Lower lobe of right lung (tissue), 2 donors: ENCODE data around the gene BAHCC1. TPM values are rescaled to one million over a fixed set of nuclear protein-coding genes. Genes with fewer than 3 reads are reported as not detected.

ENCODE experiments used
- ATAC-seq, 2 donors: fragments of 200-7000 bp; cut with Tn5 transposase; one replicate each; pipeline ENCODE4 v1.9.1; 2020 to 2022; ENCODE audit warnings: mild to moderate bottlenecking in 2 of 2, moderate library complexity in 2 of 2
- DNase-seq: peaks from one replicate; pipeline ENCODE4 v3.0.0-alpha.2; 2020
- H3K27ac ChIP-seq: fragments of 200-600 bp; one replicate; pipeline ENCODE4 v1.8.0; 2022
- H3K27me3 ChIP-seq: fragments of 200-600 bp; one replicate; pipeline ENCODE4 v1.8.0; 2022; ENCODE audit warnings: low read depth
- H3K36me3 ChIP-seq: fragments of 200-600 bp; one replicate; pipeline ENCODE4 v1.8.0; 2022; ENCODE audit warnings: mild to moderate bottlenecking
- H3K4me1 ChIP-seq: fragments of 200-600 bp; one replicate; pipeline ENCODE4 v1.8.0; 2022
- H3K4me3 ChIP-seq: fragments of 200-600 bp; one replicate; pipeline ENCODE4 v1.8.0; 2022; ENCODE audit warnings: mild to moderate bottlenecking
- H3K9me3 ChIP-seq: fragments of 200-600 bp; one replicate; pipeline ENCODE4 v1.8.0; 2022
- CTCF ChIP-seq: fragments of 200-600 bp; IDR thresholded peaks from one replicate; pipeline ENCODE4 v1.8.0; 2022; ENCODE audit warnings: antibody characterized with exemption, mild to moderate bottlenecking
- intact Hi-C: fragments of 100-400 bp; cut with DNase I; formaldehyde crosslinking; loops from one replicate; pipeline ENCODE4 v1.11.0; 2022
- total RNA-seq: library from RNA; stranded (reverse); fragmentation: NEBNext Ultra II Directional; extraction: Animal tissue kit (Norgen Biotek cat#: 25700); gene quantifications from one replicate; pipeline ENCODE4 v1.2.1, GENCODE V29; 2021
- donor health status: DM: no; HTN: yes; CAD: no; lungs with severe emphysema.

Gene BAHCC1
- total RNA-seq, 1 donor from 2014 or later: 19.9 TPM

GRCh38 chr17:81394377-81394920 lies 808 bp upstream of the BAHCC1 start:
- Histone ChIP-seq H3K4me3 (peak overlapping the region; percentile 74), H3K4me1 (peaks cover 50% of the 10 kb centered on the region), H3K36me3 (no peaks in the 10 kb centered on the region), H3K9me3 (no peaks in the 10 kb centered on the region), H3K27me3 (no peaks in the 10 kb centered on the region), H3K27ac (peak overlapping the region; percentile 96)
- ATAC-seq (no peak), DNase-seq (no peak)
- intact Hi-C loops: no loop called here
- no peak for TF ChIP-seq CTCF

GRCh38 chr17:81395600-81396277 lies 482 bp downstream of the BAHCC1 start:
- TF ChIP-seq CTCF: no peak
- no peaks in the 10 kb centered on the region for H3K27me3 ChIP-seq
- no peaks in the 10 kb centered on the region for H3K36me3 ChIP-seq
- DNase-seq: no peak
- peaks cover 45% of the 10 kb centered on the region for H3K4me1 ChIP-seq
- intact Hi-C loops: no loop called here
- peak overlapping the region; percentile 74 for H3K4me3 ChIP-seq
- H3K27ac ChIP-seq: peak overlapping the region; percentile 98
- no peaks in the 10 kb centered on the region for H3K9me3 ChIP-seq
- peak in 1 of 2 donors; percentile 0 for ATAC-seq

- peak overlapping the region; percentile 74 for H3K4me3 ChIP-seq
- no peak for TF ChIP-seq CTCF
- H3K27ac ChIP-seq: peak overlapping the region; percentile 98
- H3K4me1 ChIP-seq: peaks cover 50% of the 10 kb centered on the region
- intact Hi-C loops: no loop called here
- no peaks in the 10 kb centered on the region for H3K9me3 ChIP-seq
- ATAC-seq (no peak), DNase-seq (no peak)
- no peaks in the 10 kb centered on the region for H3K36me3 ChIP-seq
- H3K27me3 ChIP-seq: no peaks in the 10 kb centered on the region
These were observed 1.0 kb downstream of the BAHCC1 start for GRCh38 chr17:81396278-81396721.

- Histone ChIP-seq H3K27ac (peak overlapping the region; percentile 98), H3K9me3 (no peaks in the 10 kb centered on the region), H3K4me1 (peaks cover 50% of the 10 kb centered on the region), H3K4me3 (peak overlapping the region; percentile 74), H3K27me3 (no peaks in the 10 kb centered on the region), H3K36me3 (no peaks in the 10 kb centered on the region)
- no peak for ATAC-seq
- DNase-seq: no peak
- intact Hi-C loops: no loop called here
- TF ChIP-seq CTCF: no peak
These were observed 1.6 kb downstream of the BAHCC1 start for GRCh38 chr17:81396722-81397313.

GRCh38 chr17:81397314-81398175 lies 2.3 kb downstream of the BAHCC1 start:
- TF ChIP-seq CTCF: peak; percentile 32
- DNase-seq (no peak), ATAC-seq (no peak)
- H3K9me3 ChIP-seq: no peaks in the 10 kb centered on the region
- H3K4me1 ChIP-seq: peaks cover 50% of the 10 kb centered on the region
- no peaks in the 10 kb centered on the region for H3K36me3 ChIP-seq
- H3K27me3 ChIP-seq: no peaks in the 10 kb centered on the region
- H3K4me3 ChIP-seq: peak overlapping the region; percentile 74
- intact Hi-C loops: no loop called here
- H3K27ac ChIP-seq: peak overlapping the region; percentile 98
